ENCODE data around the gene PPP1R9B.

PPP1R9B gene

GRCh38 chr17:50173335-50173941 lies 23.0 kb upstream of the PPP1R9B start:
- no peaks in the 10 kb centered on the region for H3K36me3 ChIP-seq (ENCODE audit: control insufficient read depth, insufficient read depth, low read length)
- TF ChIP-seq CTCF (IDR thresholded peaks at IDR 0.05; ENCODE audit: insufficient read depth, low read length, poor library complexity, severe bottlenecking): no peak
- H3K27me3 ChIP-seq (replicated peaks; ENCODE audit: control insufficient read depth, insufficient read depth, low read length): no peaks in the 10 kb centered on the region
- H3K4me3 ChIP-seq (replicated peaks; ENCODE audit: low read depth, low read length): no peak overlapping the region
- DNase-seq (ENCODE audit: extremely low read depth, insufficient read length): no peak

GRCh38 chr17:50172936-50173334 lies 22.5 kb upstream of the PPP1R9B start:
- no peaks in the 10 kb centered on the region for H3K27me3 ChIP-seq (replicated peaks; ENCODE audit: control insufficient read depth, insufficient read depth, low read length)
- TF ChIP-seq CTCF (IDR thresholded peaks at IDR 0.05; ENCODE audit: insufficient read depth, low read length, poor library complexity, severe bottlenecking): no peak
- no peak for DNase-seq (ENCODE audit: extremely low read depth, insufficient read length)
- H3K36me3 ChIP-seq (ENCODE audit: control insufficient read depth, insufficient read depth, low read length): no peaks in the 10 kb centered on the region
- no peak overlapping the region for H3K4me3 ChIP-seq (replicated peaks; ENCODE audit: low read depth, low read length)

GRCh38 chr17:50172130-50172529 lies 21.7 kb upstream of the PPP1R9B start:
- TF ChIP-seq CTCF (IDR thresholded peaks at IDR 0.05; ENCODE audit: insufficient read depth, low read length, poor library complexity, severe bottlenecking): no peak

GRCh38 chr17:50171371-50172071 lies 21.0 kb upstream of the PPP1R9B start:
- Histone ChIP-seq H3K27me3 (replicated peaks; ENCODE audit: control insufficient read depth, insufficient read depth, low read length) (no peaks in the 10 kb centered on the region), H3K36me3 (ENCODE audit: control insufficient read depth, insufficient read depth, low read length) (no peaks in the 10 kb centered on the region), H3K4me3 (replicated peaks; ENCODE audit: low read depth, low read length) (no peak overlapping the region)
- TF ChIP-seq CTCF (IDR thresholded peaks at IDR 0.05; ENCODE audit: insufficient read depth, low read length, poor library complexity, severe bottlenecking): no peak
- DNase-seq (ENCODE audit: extremely low read depth, insufficient read length): no peak

More at GRCh38 chr17:50172130-50172529, 21.7 kb upstream of the PPP1R9B start:
- Histone ChIP-seq H3K27me3 (replicated peaks; ENCODE audit: control insufficient read depth, insufficient read depth, low read length) (no peaks in the 10 kb centered on the region), H3K4me3 (replicated peaks; ENCODE audit: low read depth, low read length) (no peak overlapping the region), H3K36me3 (ENCODE audit: control insufficient read depth, insufficient read depth, low read length) (no peaks in the 10 kb centered on the region)
- no peak for DNase-seq (ENCODE audit: extremely low read depth, insufficient read length)

GRCh38 chr17:50170662-50171370 lies 20.3 kb upstream of the PPP1R9B start:
- Histone ChIP-seq H3K27me3 (replicated peaks; ENCODE audit: control insufficient read depth, insufficient read depth, low read length) (no peaks in the 10 kb centered on the region), H3K4me3 (replicated peaks; ENCODE audit: low read depth, low read length) (no peak overlapping the region), H3K36me3 (ENCODE audit: control insufficient read depth, insufficient read depth, low read length) (no peaks in the 10 kb centered on the region)
- TF ChIP-seq CTCF (IDR thresholded peaks at IDR 0.05; ENCODE audit: insufficient read depth, low read length, poor library complexity, severe bottlenecking): no peak
- DNase-seq (ENCODE audit: extremely low read depth, insufficient read length): no peak
